ENCODE measurements around the gene DLGAP1.

The DLGAP1 gene

GRCh38 chr18:4125224-4125623, 329.9 kb downstream of the DLGAP1 start:
- no peaks in the 10 kb centered on the region for H3K36me3 ChIP-seq (ENCODE audit: control insufficient read depth in 2 of 2, insufficient read depth in 1 of 2, low read length in 2 of 2)
- TF ChIP-seq, protein P1, sequence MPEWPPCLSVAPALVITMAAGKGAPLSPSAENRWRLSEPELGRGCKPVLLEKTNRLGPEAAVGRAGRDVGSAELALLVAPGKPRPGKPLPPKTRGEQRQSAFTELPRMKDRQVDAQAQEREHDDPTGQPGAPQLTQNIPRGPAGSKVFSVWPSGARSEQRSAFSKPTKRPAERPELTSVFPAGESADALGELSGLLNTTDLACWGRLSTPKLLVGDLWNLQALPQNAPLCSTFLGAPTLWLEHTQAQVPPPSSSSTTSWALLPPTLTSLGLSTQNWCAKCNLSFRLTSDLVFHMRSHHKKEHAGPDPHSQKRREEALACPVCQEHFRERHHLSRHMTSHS (tag by site-specific recombination; IDR thresholded peaks at IDR 0.05), result no peak
- TF ChIP-seq ZNF211 (tag by site-specific recombination; IDR thresholded peaks at IDR 0.05; ENCODE audit: low read depth) (no peak), REPIN1 (tag by site-specific recombination; IDR thresholded peaks at IDR 0.05; ENCODE audit: low read depth) (no peak), GLI2 (tag by site-specific recombination; IDR thresholded peaks at IDR 0.05; ENCODE audit: borderline replicate concordance, low read depth) (no peak), ZNF239 (tag by site-specific recombination; IDR thresholded peaks at IDR 0.05) (no peak), ZFP3 (tag by site-specific recombination; IDR thresholded peaks at IDR 0.05; ENCODE audit: low read depth) (no peak), ZNF670 (tag by site-specific recombination; IDR thresholded peaks at IDR 0.05; ENCODE audit: low read depth) (no peak), HOXD13 (CRISPR knock-in tag; IDR thresholded peaks at IDR 0.05; ENCODE audit: borderline replicate concordance) (no peak), ZNF624 (tag by site-specific recombination; IDR thresholded peaks at IDR 0.05) (no peak), ZNF155 (tag by site-specific recombination; IDR thresholded peaks at IDR 0.05) (no peak), ZNF175 (tag by site-specific recombination; IDR thresholded peaks at IDR 0.05) (no peak), ZNF548 (tag by site-specific recombination; IDR thresholded peaks at IDR 0.05) (no peak)
- TF ChIP-seq, protein P2, sequence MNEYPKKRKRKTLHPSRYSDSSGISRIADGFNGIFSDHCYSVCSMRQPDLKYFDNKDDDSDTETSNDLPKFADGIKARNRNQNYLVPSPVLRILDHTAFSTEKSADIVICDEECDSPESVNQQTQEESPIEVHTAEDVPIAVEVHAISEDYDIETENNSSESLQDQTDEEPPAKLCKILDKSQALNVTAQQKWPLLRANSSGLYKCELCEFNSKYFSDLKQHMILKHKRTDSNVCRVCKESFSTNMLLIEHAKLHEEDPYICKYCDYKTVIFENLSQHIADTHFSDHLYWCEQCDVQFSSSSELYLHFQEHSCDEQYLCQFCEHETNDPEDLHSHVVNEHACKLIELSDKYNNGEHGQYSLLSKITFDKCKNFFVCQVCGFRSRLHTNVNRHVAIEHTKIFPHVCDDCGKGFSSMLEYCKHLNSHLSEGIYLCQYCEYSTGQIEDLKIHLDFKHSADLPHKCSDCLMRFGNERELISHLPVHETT (tag by site-specific recombination; IDR thresholded peaks at IDR 0.05), result no peak
- no peak overlapping the region for H3K27ac ChIP-seq (ENCODE audit: extremely low read depth, low read depth, low read length)
- no peaks in the 10 kb centered on the region for H3K9me3 ChIP-seq (ENCODE audit: control insufficient read depth, insufficient read depth, low read depth, low read length)
- no peaks in the 10 kb centered on the region; the same call in 1 of the 2 replicates for H3K4me1 ChIP-seq (ENCODE audit: control insufficient read depth, insufficient read depth, low read length)
- CTCF ChIA-PET, result interaction anchor here (1.2 to 2.5 kb wide), 2 partner anchors 18 kb away, joined by 4 to 7 read pairs; no protein-coding TSS in a partner anchor
- H3K4me3 ChIP-seq (ENCODE audit: low read depth, low read length), result no peak overlapping the region
- POLR2A ChIA-PET, result no interaction called here

- H3K36me3 ChIP-seq (ENCODE audit: control insufficient read depth in 2 of 2, insufficient read depth in 1 of 2, low read length in 2 of 2), result no peaks in the 10 kb centered on the region
- H3K4me1 ChIP-seq (ENCODE audit: control insufficient read depth, insufficient read depth, low read length), result no peaks in the 10 kb centered on the region
- no peaks in the 10 kb centered on the region for H3K9me3 ChIP-seq (ENCODE audit: control insufficient read depth, insufficient read depth, low read depth, low read length)
- TF ChIP-seq GFI1B (tag by site-specific recombination; IDR thresholded peaks at IDR 0.05) (no peak), ZFHX2 (tag by site-specific recombination; conservative IDR thresholded peaks at IDR 0.05) (no peak), MEIS1 (CRISPR knock-in tag; IDR thresholded peaks at IDR 0.05; ENCODE audit: borderline replicate concordance) (no peak), ZNF549 (tag by site-specific recombination; IDR thresholded peaks at IDR 0.05) (no peak), ZNF529 (tag by site-specific recombination; IDR thresholded peaks at IDR 0.05; ENCODE audit: insufficient replicate concordance) (no peak), ZNF624 (tag by site-specific recombination; IDR thresholded peaks at IDR 0.05) (no peak), ZNF266 (tag by site-specific recombination; IDR thresholded peaks at IDR 0.05; ENCODE audit: low read depth) (no peak), ZNF341 (tag by site-specific recombination; IDR thresholded peaks at IDR 0.05; ENCODE audit: low read depth) (no peak), ZNF184 (tag by site-specific recombination; IDR thresholded peaks at IDR 0.05) (no peak), ZNF140 (tag by site-specific recombination; IDR thresholded peaks at IDR 0.05) (no peak)
- TF ChIP-seq, protein P3, sequence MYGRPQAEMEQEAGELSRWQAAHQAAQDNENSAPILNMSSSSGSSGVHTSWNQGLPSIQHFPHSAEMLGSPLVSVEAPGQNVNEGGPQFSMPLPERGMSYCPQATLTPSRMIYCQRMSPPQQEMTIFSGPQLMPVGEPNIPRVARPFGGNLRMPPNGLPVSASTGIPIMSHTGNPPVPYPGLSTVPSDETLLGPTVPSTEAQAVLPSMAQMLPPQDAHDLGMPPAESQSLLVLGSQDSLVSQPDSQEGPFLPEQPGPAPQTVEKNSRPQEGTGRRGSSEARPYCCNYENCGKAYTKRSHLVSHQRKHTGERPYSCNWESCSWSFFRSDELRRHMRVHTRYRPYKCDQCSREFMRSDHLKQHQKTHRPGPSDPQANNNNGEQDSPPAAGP (tag by site-specific recombination; IDR thresholded peaks at IDR 0.05), result no peak
- H3K4me3 ChIP-seq (ENCODE audit: low read depth, low read length), result no peak overlapping the region
- no peak overlapping the region for H3K27ac ChIP-seq (ENCODE audit: extremely low read depth, low read depth, low read length)
- ChIA-PET POLR2A (no interaction called here), CTCF (interaction anchor here (0.5 to 5.1 kb wide), 5 partner anchors 12 to 805 kb away, joined by 3 to 32 read pairs (median 4); no protein-coding TSS in a partner anchor)
These were observed 335.3 kb downstream of the DLGAP1 start for GRCh38 chr18:4119813-4120212.
